Testis (tissue), 2 donors: Measurements from ENCODE around the gene FOXC2.

ENCODE experiments used
- CTCF ChIP-seq, 3 experiments: fragments of 450-650 bp in 2 of 3; fragments of 200-600 bp in 1 of 3; sonication (generic) in 1 of 3; IDR thresholded peaks; one replicate each; pipeline ENCODE4 v1.5.1; 2016 to 2019; ENCODE audit warnings: antibody characterized with exemption in 3 of 3, mild to moderate bottlenecking in 2 of 3, moderate library complexity in 1 of 3
- POLR2A ChIP-seq: fragments of 450-650 bp; IDR thresholded peaks from one replicate; pipeline ENCODE4 v1.6.1; 2017; ENCODE audit warnings: antibody characterized with exemption, mild to moderate bottlenecking, moderate library complexity

- TF ChIP-seq CTCF (IDR thresholded peaks at IDR 0.05) (no peak), POLR2A (no peak)
These were observed 47.5 kb upstream of the FOXC2 start for GRCh38 chr16:86519007-86519648.
